ENCODE data around the gene TANGO2. TPM values are rescaled to one million over a fixed set of nuclear protein-coding genes. Genes with fewer than 3 reads are reported as not detected.

The TANGO2 gene
- total and polyA plus RNA-seq, 2 of the 8 experiments (the other 6 are each of a cell fraction or from before 2014, with no cell fraction given) = 10.1 to 18.4 TPM

- Histone ChIP-seq H4K20me1 (replicated peaks in 1 of 2; ENCODE audit: control insufficient read depth in 1 of 2, insufficient read depth in 2 of 2, low read length in 2 of 2) (peaks cover 0 to 3% of the 10 kb centered on the region in 2 experiments), H3K18ac (ENCODE audit: extremely low read depth, low read length) (no peak overlapping the region), H3K36me3 (ENCODE audit: control insufficient read depth in 2 of 4, insufficient read depth in 4 of 4, low read length in 3 of 4) (no peaks in the 10 kb centered on the region)
These were observed 36.8 kb downstream of the TANGO2 start for GRCh38 chr22:20057596-20058268.

More at GRCh38 chr22:20057596-20058268, 36.8 kb downstream of the TANGO2 start:
- Histone ChIP-seq H2BK120ac (replicated peaks; ENCODE audit: low read depth, low read length) (no peak overlapping the region), H4K91ac (replicated peaks; ENCODE audit: insufficient read length, low read length) (no peak overlapping the region), H3K9me3 (ENCODE audit: insufficient read depth in 2 of 2, low read depth in 1 of 2, low read length in 1 of 2) (no peaks in the 10 kb centered on the region), H3K23ac (ENCODE audit: insufficient read length) (no peak overlapping the region), H4K5ac (ENCODE audit: insufficient read length, low read depth, low read length) (no peak overlapping the region), H3K27me3 (replicated peaks in 1 of 4; ENCODE audit: control insufficient read depth in 3 of 4, extremely low read depth in 1 of 4, insufficient read depth in 3 of 4, low read length in 3 of 4) (no peaks in the 10 kb centered on the region), H3K4ac (replicated peaks; ENCODE audit: insufficient read length, low read depth, low read length) (no peak overlapping the region), H3K4me3 (ENCODE audit: extremely low read depth in 1 of 4, insufficient read depth in 2 of 4, low read depth in 3 of 4, low read length in 4 of 4) (no peak overlapping the region), H3K27ac (ENCODE audit: low read depth, low read length) (no peak overlapping the region), H3K56ac (replicated peaks; ENCODE audit: insufficient read length, low read depth, low read length) (no peak overlapping the region), H3K79me1 (ENCODE audit: low read depth, low read length) (no peaks in the 10 kb centered on the region), H3K23me2 (ENCODE audit: low read depth, low read length) (0 out of 2 replicates have a peak, but pooled peaks cover 2% of the 10 kb centered on the region), H2AK5ac (ENCODE audit: low read depth, low read length) (no peak overlapping the region), H3K4me2 (ENCODE audit: insufficient read depth in 1 of 2, low read depth in 2 of 2, low read length in 2 of 2) (no peak overlapping the region), H3K14ac (ENCODE audit: insufficient read length) (no peak overlapping the region), H2BK15ac (ENCODE audit: low read length) (no peak overlapping the region), H2BK5ac (ENCODE audit: low read depth, low read length) (no peak overlapping the region), H3K79me2 (ENCODE audit: control insufficient read depth in 1 of 2, insufficient read depth in 2 of 2, low read length in 2 of 2) (no peaks in the 10 kb centered on the region), H2BK12ac (ENCODE audit: low read depth, low read length) (no peak overlapping the region), H3K9ac (replicated peaks in 1 of 4; ENCODE audit: extremely low read depth in 1 of 4, low read depth in 3 of 4, low read length in 3 of 4) (no peak overlapping the region), H4K8ac (ENCODE audit: extremely low read depth, insufficient read depth, low read length) (no peak overlapping the region), H3K4me1 (replicated peaks in 1 of 4; ENCODE audit: control insufficient read depth in 3 of 4, insufficient read depth in 4 of 4, low read length in 3 of 4) (no peaks in the 10 kb centered on the region), H2AFZ (ENCODE audit: low read length) (no peak overlapping the region), H2BK20ac (ENCODE audit: low read length) (no peak overlapping the region)
- no peak for DNase-seq (ENCODE audit: low read depth in 1 of 2, low spot score in 2 of 2)
- POLR2A ChIA-PET (ENCODE audit: partially characterized antibody) = interaction anchor here (1.7 kb wide), 1 partner anchor 36 kb away, joined by 4 read pairs; no protein-coding TSS in a partner anchor
- CTCF ChIA-PET (ENCODE audit: partially characterized antibody) = interaction anchor here (0.6 to 1.3 kb wide), 4 partner anchors 10 to 591 kb away, joined by 3 to 4 read pairs (median 4); no protein-coding TSS in a partner anchor
- 95% methylated on average over 12 of the region's 13 CpGs; no CpG with 5 or more reads in 1 of the 2 experiments for WGBS, 2 experiments (ENCODE audit: extremely low coverage in 1 of 2, insufficient coverage in 1 of 2, insufficient read length in 1 of 2, insufficient replicate concordance in 2 of 2, low coverage in 1 of 2, low lambda C conversion rate in 2 of 2, missing lambda C conversion rate in 1 of 2)
- TF ChIP-seq BRCA1 (IDR thresholded peaks at IDR 0.05; ENCODE audit: low read depth, low read length) = no peak
- no peak for TF ChIP-seq FOSL1 (IDR thresholded peaks at IDR 0.05; ENCODE audit: insufficient read depth, low read depth, low read length)
- no peak for TF ChIP-seq EZH2 (IDR thresholded peaks at IDR 0.05; ENCODE audit: low read depth, low read length, severe bottlenecking)
- TF ChIP-seq EGR1 (IDR thresholded peaks at IDR 0.05; ENCODE audit: borderline replicate concordance, low read depth, low read length) = no peak
- TF ChIP-seq ATF2 (IDR thresholded peaks at IDR 0.05; ENCODE audit: low read length) = no peak
- TF ChIP-seq TAF7 (optimal IDR thresholded peaks at IDR 0.05; ENCODE audit: borderline replicate concordance, low read depth, low read length) = no peak
- TF ChIP-seq CTCF (IDR thresholded peaks at IDR 0.05; ENCODE audit: control extremely low read depth in 1 of 3, insufficient read depth in 1 of 3, low read depth in 1 of 3, low read length in 3 of 3) = no peak
- TF ChIP-seq POLR2AphosphoS5 (IDR thresholded peaks at IDR 0.05; ENCODE audit: low read depth, low read length) = no peak
- FAIRE-seq = no peak

Measured in H1 (cell line).